ENCODE measurements around the gene SDCCAG8. TPM values are rescaled to one million over a fixed set of nuclear protein-coding genes. Genes with fewer than 3 reads are reported as not detected.

Gene SDCCAG8
- total RNA-seq, 4 donors from 2014 or later, result 30.2 to 46.4 (median 36.7) TPM

DNA sequence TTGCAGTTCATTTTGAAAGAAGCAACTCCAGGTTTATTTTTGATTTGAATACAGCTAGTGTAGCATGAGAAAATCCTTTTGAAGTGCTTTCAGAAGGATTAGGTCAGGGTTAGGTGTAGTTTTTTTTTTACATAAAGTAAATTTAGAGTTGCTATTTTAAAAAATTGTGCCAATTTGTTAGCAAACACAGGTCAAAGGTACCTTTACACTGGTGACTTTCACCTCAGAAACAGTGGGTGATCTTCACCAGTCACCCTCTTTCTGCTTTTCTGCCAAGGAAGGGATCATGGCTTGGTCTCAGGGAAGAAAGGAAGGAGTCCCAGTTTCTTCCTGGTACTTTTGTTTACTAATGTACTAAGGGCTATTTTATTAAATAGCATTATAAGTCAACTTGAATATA is 111.5 kb downstream of the SDCCAG8 start:
- TF ChIP-seq POLR2A (IDR thresholded peaks at IDR 0.05), result no peak
- no peak for TF ChIP-seq POLR2AphosphoS5 (IDR thresholded peaks at IDR 0.05)
- TF ChIP-seq EP300 (IDR thresholded peaks at IDR 0.05), result no peak
- TF ChIP-seq, protein P1, sequence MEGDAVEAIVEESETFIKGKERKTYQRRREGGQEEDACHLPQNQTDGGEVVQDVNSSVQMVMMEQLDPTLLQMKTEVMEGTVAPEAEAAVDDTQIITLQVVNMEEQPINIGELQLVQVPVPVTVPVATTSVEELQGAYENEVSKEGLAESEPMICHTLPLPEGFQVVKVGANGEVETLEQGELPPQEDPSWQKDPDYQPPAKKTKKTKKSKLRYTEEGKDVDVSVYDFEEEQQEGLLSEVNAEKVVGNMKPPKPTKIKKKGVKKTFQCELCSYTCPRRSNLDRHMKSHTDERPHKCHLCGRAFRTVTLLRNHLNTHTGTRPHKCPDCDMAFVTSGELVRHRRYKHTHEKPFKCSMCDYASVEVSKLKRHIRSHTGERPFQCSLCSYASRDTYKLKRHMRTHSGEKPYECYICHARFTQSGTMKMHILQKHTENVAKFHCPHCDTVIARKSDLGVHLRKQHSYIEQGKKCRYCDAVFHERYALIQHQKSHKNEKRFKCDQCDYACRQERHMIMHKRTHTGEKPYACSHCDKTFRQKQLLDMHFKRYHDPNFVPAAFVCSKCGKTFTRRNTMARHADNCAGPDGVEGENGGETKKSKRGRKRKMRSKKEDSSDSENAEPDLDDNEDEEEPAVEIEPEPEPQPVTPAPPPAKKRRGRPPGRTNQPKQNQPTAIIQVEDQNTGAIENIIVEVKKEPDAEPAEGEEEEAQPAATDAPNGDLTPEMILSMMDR (IDR thresholded peaks at IDR 0.05), result no peak
- no peak for ATAC-seq
- Histone ChIP-seq H3K4me3 (no peak overlapping the region), H3K9me3 (no peaks in the 10 kb centered on the region), H3K4me1 (no peaks in the 10 kb centered on the region), H3K36me3 (peaks cover 0 to 6% of the 10 kb centered on the region in 2 donors), H3K27me3 (no peaks in the 10 kb centered on the region), H3K27ac (no peak overlapping the region)

DNA sequence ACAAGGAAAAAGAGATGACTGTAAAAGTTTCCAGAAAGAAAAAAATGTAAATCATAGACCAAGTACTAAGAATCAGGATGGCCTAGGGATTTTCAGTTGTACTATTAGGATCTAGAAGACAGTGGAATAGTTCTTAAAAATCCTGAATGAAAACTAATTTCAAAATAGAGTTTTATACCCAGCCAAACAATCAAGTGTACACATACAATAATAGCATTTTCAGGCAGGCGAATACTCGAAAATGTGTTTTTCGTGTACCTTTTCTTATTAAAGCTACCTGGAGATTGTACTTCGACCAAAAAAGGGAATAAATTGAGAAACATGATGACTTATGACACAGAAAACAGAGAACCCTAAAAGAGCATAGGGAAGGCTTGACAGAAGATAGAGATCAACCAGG is 118.6 kb downstream of the SDCCAG8 start:
- WGBS, 2 donors (ENCODE audit: low coverage in 1 of 2), result 85 to 94% methylated on average over 4 of the region's 4 CpGs
- no peaks in the 10 kb centered on the region for H3K27me3 ChIP-seq
- H3K27ac ChIP-seq, result no peak overlapping the region
- no peak overlapping the region for H3K4me3 ChIP-seq
- H3K9me3 ChIP-seq, result no peaks in the 10 kb centered on the region
- no peak for ATAC-seq
- H3K4me1 ChIP-seq, result no peaks in the 10 kb centered on the region
- TF ChIP-seq EP300 (IDR thresholded peaks at IDR 0.05) (no peak), POLR2A (IDR thresholded peaks at IDR 0.05) (no peak), POLR2AphosphoS5 (IDR thresholded peaks at IDR 0.05) (no peak)
- TF ChIP-seq, protein P1 (IDR thresholded peaks at IDR 0.05), result no peak
- peaks cover 0 to 10% of the 10 kb centered on the region in 2 donors for H3K36me3 ChIP-seq

DNA sequence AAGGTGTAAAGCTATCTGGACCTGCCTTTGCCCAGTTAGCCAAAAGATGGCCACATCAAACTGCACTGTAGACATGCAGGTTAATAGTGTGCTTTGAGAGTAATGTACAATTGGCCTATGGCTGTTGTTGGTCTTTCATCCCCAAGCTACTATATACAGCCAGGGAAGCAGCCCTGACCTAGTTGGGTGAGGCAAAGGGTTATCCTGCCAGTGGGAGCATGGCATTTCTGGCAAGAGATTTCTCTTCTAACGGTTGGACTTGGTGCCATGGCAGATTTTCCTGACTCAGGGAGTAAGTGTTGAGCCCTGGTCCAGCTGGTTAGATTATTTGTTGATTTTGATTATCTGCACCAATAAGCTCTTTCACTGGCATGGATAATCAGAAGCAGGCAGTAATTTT is 119.8 kb downstream of the SDCCAG8 start:
- H3K4me3 ChIP-seq, result no peak overlapping the region
- no peaks in the 10 kb centered on the region for H3K4me1 ChIP-seq
- H3K9me3 ChIP-seq, result no peaks in the 10 kb centered on the region
- no peak overlapping the region for H3K27ac ChIP-seq
- TF ChIP-seq POLR2AphosphoS5 (IDR thresholded peaks at IDR 0.05), result no peak
- TF ChIP-seq POLR2A (IDR thresholded peaks at IDR 0.05), result no peak
- TF ChIP-seq EP300 (IDR thresholded peaks at IDR 0.05), result no peak
- TF ChIP-seq, protein P1 (IDR thresholded peaks at IDR 0.05), result no peak
- no peak for ATAC-seq
- peaks cover 0 to 15% of the 10 kb centered on the region in 2 donors for H3K36me3 ChIP-seq
- 100% methylated on average over 1 of the region's 1 CpG; no CpG with 5 or more reads in 1 of the 2 donors for WGBS, 2 donors (ENCODE audit: low coverage in 1 of 2)
- H3K27me3 ChIP-seq, result no peaks in the 10 kb centered on the region

DNA sequence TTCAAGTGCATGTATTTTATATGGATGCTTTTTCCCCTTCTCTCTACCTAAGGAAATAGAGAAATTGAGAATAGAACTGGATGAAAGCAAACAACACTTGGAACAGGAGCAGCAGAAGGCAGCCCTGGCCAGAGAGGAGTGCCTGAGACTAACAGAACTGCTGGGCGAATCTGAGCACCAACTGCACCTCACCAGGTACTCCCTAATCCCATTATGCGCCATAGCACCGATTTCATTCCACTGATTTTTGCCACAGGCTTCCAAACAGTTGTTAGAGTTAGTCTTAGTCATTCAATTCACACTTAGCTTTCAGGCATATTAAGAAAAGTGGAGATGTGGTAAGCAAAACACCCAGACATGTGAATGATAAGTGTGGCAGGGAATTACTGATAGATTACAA is 122.8 kb downstream of the SDCCAG8 start:
- H3K9me3 ChIP-seq, result no peaks in the 10 kb centered on the region
- TF ChIP-seq POLR2AphosphoS5 (IDR thresholded peaks at IDR 0.05), result no peak
- H3K4me1 ChIP-seq, result no peaks in the 10 kb centered on the region
- H3K4me3 ChIP-seq, result no peak overlapping the region
- no peaks in the 10 kb centered on the region for H3K27me3 ChIP-seq
- H3K27ac ChIP-seq, result no peak overlapping the region
- H3K36me3 ChIP-seq, result peaks cover 0 to 39% of the 10 kb centered on the region in 2 donors
- WGBS, 2 donors (ENCODE audit: low coverage in 1 of 2), result 69% methylated on average over 3 of the region's 3 CpGs; no CpG with 5 or more reads in 1 of the 2 donors
- ATAC-seq, result no peak

DNA sequence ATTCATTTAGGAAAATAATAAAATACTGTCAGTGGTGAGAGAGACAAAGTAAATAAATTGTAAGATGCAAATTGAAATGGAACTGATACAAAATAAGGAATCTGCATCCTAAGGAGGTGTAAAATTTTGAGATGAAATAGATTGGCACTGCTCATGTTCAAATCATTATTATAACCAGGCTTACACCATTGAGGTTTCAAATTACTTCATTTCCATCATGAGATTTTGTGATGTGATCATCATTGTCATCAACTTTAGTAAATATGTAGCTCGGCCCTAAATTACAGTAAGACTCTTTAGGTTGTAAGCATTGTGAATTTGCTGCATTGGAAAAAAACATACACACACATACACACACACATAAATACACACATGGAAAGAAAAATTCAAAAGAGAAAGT is 123.4 kb downstream of the SDCCAG8 start:
- no peak overlapping the region for H3K4me3 ChIP-seq
- no peak for ATAC-seq
- no peaks in the 10 kb centered on the region for H3K9me3 ChIP-seq
- H3K4me1 ChIP-seq, result no peaks in the 10 kb centered on the region
- peaks cover 0 to 45% of the 10 kb centered on the region in 2 donors for H3K36me3 ChIP-seq
- H3K27ac ChIP-seq, result no peak overlapping the region
- H3K27me3 ChIP-seq, result no peaks in the 10 kb centered on the region
- WGBS, 2 donors (ENCODE audit: low coverage in 1 of 2), result 67 to 76% methylated on average over 1 of the region's 1 CpG
- TF ChIP-seq POLR2AphosphoS5 (IDR thresholded peaks at IDR 0.05), result no peak
- TF ChIP-seq EP300 (IDR thresholded peaks at IDR 0.05), result no peak
- TF ChIP-seq, protein P1 (IDR thresholded peaks at IDR 0.05), result no peak
- no peak for TF ChIP-seq POLR2A (IDR thresholded peaks at IDR 0.05)

Measured in gastroesophageal sphincter (tissue), 4 donors.